ENCODE measurements around the gene ATXN7L3.

DNA sequence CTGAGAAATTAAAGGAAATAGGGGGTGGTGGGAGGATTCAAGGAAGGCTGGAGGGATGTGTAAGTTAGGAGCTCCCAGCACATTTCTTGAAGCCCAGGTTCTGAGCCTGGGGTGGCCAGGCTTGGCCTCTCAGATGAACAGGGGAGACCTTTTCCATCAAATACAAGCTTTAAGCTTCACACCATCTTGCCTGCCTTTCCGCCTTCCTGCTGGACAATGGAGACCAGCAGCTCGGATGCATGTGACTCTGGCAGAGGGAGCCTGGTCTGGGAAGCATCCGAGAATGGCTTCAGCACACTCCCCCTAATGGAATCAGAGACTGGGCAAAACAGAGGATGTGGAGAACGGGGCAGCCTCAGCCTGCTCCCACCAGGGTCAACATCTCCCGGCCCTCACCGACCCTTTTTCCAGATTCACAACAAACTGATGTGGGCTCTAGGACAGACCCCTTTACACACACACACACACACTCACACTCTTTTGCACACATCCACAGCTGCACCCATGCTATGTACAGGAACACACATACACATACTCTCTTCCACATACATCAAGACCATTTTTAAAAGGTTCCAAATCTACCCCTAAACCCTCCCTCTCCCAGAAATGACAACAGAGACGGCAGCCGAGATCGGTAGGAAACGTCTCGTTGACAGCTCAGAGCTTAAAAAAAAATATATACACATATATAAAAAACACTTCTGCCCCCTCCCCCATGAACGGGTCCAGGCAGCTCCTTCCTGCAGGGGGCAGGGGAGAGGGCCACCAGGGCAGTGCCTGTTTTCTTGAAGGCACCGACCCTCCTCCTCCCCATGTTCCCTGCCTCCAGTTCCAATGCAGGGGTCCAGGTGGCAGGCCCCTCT lies 6.5 kb upstream of the ATXN7L3 start:
- TF ChIP-seq EP300 (IDR thresholded peaks at IDR 0.05; ENCODE audit: borderline replicate concordance in 1 of 2, control insufficient read depth in 1 of 2, low read depth in 2 of 2, low read length in 2 of 2) (no peak), POLR2A (IDR thresholded peaks at IDR 0.05; ENCODE audit: low read depth, low read length) (peak; percentile 57; the same call in 1 of the 2 replicates), SP1 (IDR thresholded peaks at IDR 0.05; ENCODE audit: low read depth, low read length) (no peak), MTA3 (IDR thresholded peaks at IDR 0.05; ENCODE audit: borderline replicate concordance, low read length) (0 out of 2 replicates have a peak, but pooled peaks have one; percentile 61), EZH2 (IDR thresholded peaks at IDR 0.05; ENCODE audit: borderline replicate concordance, control insufficient read depth, low read depth, low read length) (no peak), NR2C2 (IDR thresholded peaks at IDR 0.05; ENCODE audit: borderline replicate concordance, control insufficient read depth, insufficient read length, low read depth) (no peak), KLF5 (IDR thresholded peaks at IDR 0.05; ENCODE audit: partially characterized antibody) (no peak), BCL11A (IDR thresholded peaks at IDR 0.05; ENCODE audit: low read depth, low read length) (no peak)
